T-helper 22 cell (primary cell): ENCODE results near the gene ZNF423.

Experiments used
- DNase-seq: peaks from one replicate; pipeline ENCODE4 v3.0.0-alpha.2; 2020; ENCODE audit warnings: low read depth

The ZNF423 gene

GRCh38 chr16:49622421-49623402 lies 233.2 kb downstream of the ZNF423 start:
- no peak for DNase-seq

GRCh38 chr16:49622084-49622390 lies 233.9 kb downstream of the ZNF423 start:
- DNase-seq: no peak

- DNase-seq: no peak
Observed at GRCh38 chr16:49621241-49622083, 234.4 kb downstream of the ZNF423 start.

GRCh38 chr16:49620869-49621240 lies 235.1 kb downstream of the ZNF423 start:
- no peak for DNase-seq

GRCh38 chr16:49620158-49620868 lies 235.6 kb downstream of the ZNF423 start:
- DNase-seq: no peak

- no peak for DNase-seq
Observed at GRCh38 chr16:49619811-49620157, 236.1 kb downstream of the ZNF423 start.

GRCh38 chr16:49618955-49619354 lies 237.0 kb downstream of the ZNF423 start:
- DNase-seq: no peak

GRCh38 chr16:49617710-49618330 lies 238.1 kb downstream of the ZNF423 start:
- no peak for DNase-seq

- no peak for DNase-seq
Observed at GRCh38 chr16:49617016-49617629, 238.8 kb downstream of the ZNF423 start.

GRCh38 chr16:49615576-49615975 lies 240.3 kb downstream of the ZNF423 start:
- DNase-seq: no peak

GRCh38 chr16:49610983-49611382 lies 244.9 kb downstream of the ZNF423 start:
- no peak for DNase-seq

GRCh38 chr16:49608779-49609178 lies 247.1 kb downstream of the ZNF423 start:
- DNase-seq: no peak

- DNase-seq: no peak
Observed at GRCh38 chr16:49608098-49608497, 247.8 kb downstream of the ZNF423 start.

GRCh38 chr16:49605536-49606254 lies 250.2 kb downstream of the ZNF423 start:
- DNase-seq: no peak

- no peak for DNase-seq
Observed at GRCh38 chr16:49604602-49605001, 251.3 kb downstream of the ZNF423 start.

- no peak for DNase-seq
Observed at GRCh38 chr16:49603956-49604355, 252.0 kb downstream of the ZNF423 start.

- DNase-seq: no peak
Observed at GRCh38 chr16:49602976-49603310, 253.0 kb downstream of the ZNF423 start.

GRCh38 chr16:49602201-49602975 lies 253.5 kb downstream of the ZNF423 start:
- no peak for DNase-seq

- no peak for DNase-seq
Observed at GRCh38 chr16:49601576-49601975, 254.3 kb downstream of the ZNF423 start.

- DNase-seq: no peak
Observed at GRCh38 chr16:49600976-49601375, 254.9 kb downstream of the ZNF423 start.
